CD4-positive, alpha-beta memory T cell (primary cell): ENCODE measurements around the gene MORC3. TPM values are rescaled to one million over a fixed set of nuclear protein-coding genes. Genes with fewer than 3 reads are reported as not detected.
"Not testable (repeated sequence)": the region's sequence is repeated elsewhere in the genome, so short reads cannot be mapped to it uniquely, and the experiment has no call there.

Experiments used
- CTCF ChIA-PET: fragments of 350-600 bp; sonication (Branson Sonifier 250); formaldehyde crosslinking; loops from one replicate; lab custom pipeline; 2021; ENCODE audit warnings: inconsistent platforms; ENCODE audit not compliant: partially characterized antibody; lab: Charles Lee
- POLR2A ChIA-PET: fragments of 350-600 bp; sonication (Branson Sonifier 250); formaldehyde crosslinking; loops from one replicate; lab custom pipeline; 2021; ENCODE audit not compliant: partially characterized antibody; lab: Charles Lee
- DNase-seq, 5 donors: peaks; one replicate each; pipeline versions ENCODE4 v3.0.0 to v3.0.0-alpha.2; 2020 to 2022; ENCODE audit warnings: mixed read lengths in 1 of 5
- H3K27ac ChIP-seq: one replicate; pipeline ENCODE4 v1.7.0; 2013; ENCODE audit warnings: low read depth, low read length
- H3K27me3 ChIP-seq: 2 replicates; pipeline ENCODE4 v1.7.0; 2013; ENCODE audit warnings: mild to moderate bottlenecking, low read length, moderate library complexity; ENCODE audit not compliant: insufficient read depth
- H3K36me3 ChIP-seq: 2 replicates; pipeline ENCODE4 v1.7.0; 2013; ENCODE audit warnings: mild to moderate bottlenecking, low read length, moderate library complexity; ENCODE audit not compliant: insufficient read depth
- H3K4me1 ChIP-seq: 2 replicates; pipeline ENCODE4 v1.7.0; 2013; ENCODE audit warnings: mild to moderate bottlenecking, low read length, moderate library complexity; ENCODE audit not compliant: insufficient read depth
- H3K4me3 ChIP-seq, 2 donors: one replicate each; pipeline ENCODE4 v1.7.0; 2013; ENCODE audit warnings: low read length in 2 of 2, mild to moderate bottlenecking in 1 of 2
- H3K9me3 ChIP-seq, 2 donors: one replicate each; pipeline ENCODE4 v1.7.0; 2013; ENCODE audit warnings: low read length in 2 of 2, control low read depth in 1 of 2; ENCODE audit not compliant: control insufficient read depth in 1 of 2
- H3K27ac Mint-ChIP-seq, 7 donors: one replicate each; pipeline ENCODE4 v1.8.0; 2020 to 2021; ENCODE audit warnings: mixed read lengths in 7 of 7, mild to moderate bottlenecking in 6 of 7, inconsistent platforms in 3 of 7, moderate library complexity in 3 of 7
- H3K27me3 Mint-ChIP-seq, 2 donors: one replicate each; pipeline ENCODE4 v1.8.0; 2020 to 2021; ENCODE audit warnings: mixed read lengths in 2 of 2
- H3K36me3 Mint-ChIP-seq, 2 donors: one replicate each; pipeline ENCODE4 v1.8.0; 2020 to 2021; ENCODE audit warnings: mixed read lengths in 2 of 2, inconsistent platforms in 1 of 2, mild to moderate bottlenecking in 1 of 2
- H3K4me1 Mint-ChIP-seq, 4 donors: one replicate each; pipeline ENCODE4 v1.8.0; 2020 to 2021; ENCODE audit warnings: mixed read lengths in 4 of 4, mild to moderate bottlenecking in 1 of 4
- H3K4me3 Mint-ChIP-seq, 8 donors: one replicate each; pipeline ENCODE4 v1.8.0; 2020 to 2021; ENCODE audit warnings: mixed read lengths in 8 of 8, mild to moderate bottlenecking in 7 of 8, moderate library complexity in 6 of 8, inconsistent platforms in 3 of 8
- H3K9me3 Mint-ChIP-seq, 8 donors: one replicate each; pipeline ENCODE4 v1.8.0; 2020 to 2021; ENCODE audit warnings: mixed read lengths in 8 of 8, mild to moderate bottlenecking in 5 of 8, inconsistent platforms in 3 of 8, moderate library complexity in 1 of 8
- intact Hi-C: fragments of 100-400 bp; cut with micrococcal nuclease; formaldehyde crosslinking; loops from one replicate; pipeline ENCODE4 v1.15.1; 2023
- polyA plus RNA-seq, 2 donors: library from polyadenylated mRNA; unstranded; fragments of 300-500 nt; fragmentation: Illumina TruSeq; gene quantifications; one replicate each; pipeline ENCODE4 v1.2.3, GENCODE V29; 2021
- total RNA-seq, 2 experiments: library from RNA; stranded (reverse); gene quantifications; one replicate each; pipeline ENCODE4 v1.2.3, GENCODE V29; 2021

MORC3 gene
- total and polyA plus RNA-seq, 4 experiments from 2014 or later: 31.8 to 108 (median 75.2) TPM

GRCh38 chr21:36396325-36396724 is 76.3 kb downstream of the MORC3 start:
- ChIA-PET CTCF (interaction anchor here (0.7 kb wide), 2 partner anchors 173 to 1601 kb away, joined by 3 read pairs; no protein-coding TSS in a partner anchor), POLR2A (interaction anchor here (0.7 kb wide), 1 partner anchor 178 kb away, joined by 3 read pairs; no protein-coding TSS in a partner anchor)
- DNase-seq: no peak
- intact Hi-C loops: no loop called here
- Mint-ChIP-seq H3K27ac (no peak overlapping the region), H3K4me1 (peaks cover 0 to 3% (median 0%) of the 10 kb centered on the region in 4 donors), H3K4me3 (no peak overlapping the region), H3K27me3 (no peaks in the 10 kb centered on the region), H3K36me3 (peaks cover 21 to 25% of the 10 kb centered on the region in 2 donors), H3K9me3 (peaks cover 0 to 4% (median 0%) of the 10 kb centered on the region in 8 donors)
- H3K4me3 ChIP-seq: no peak overlapping the region
- no peaks in the 10 kb centered on the region for H3K36me3 ChIP-seq
- H3K27ac ChIP-seq: no peak overlapping the region
- H3K9me3 ChIP-seq: no peaks in the 10 kb centered on the region
- no peaks in the 10 kb centered on the region for H3K27me3 ChIP-seq
- no peaks in the 10 kb centered on the region for H3K4me1 ChIP-seq

- intact Hi-C loops: no loop called here
- H3K36me3 ChIP-seq: no peaks in the 10 kb centered on the region
- no peaks in the 10 kb centered on the region for H3K9me3 ChIP-seq
- Mint-ChIP-seq H3K9me3 (peaks cover 0 to 3% (median 0%) of the 10 kb centered on the region in 8 donors), H3K27me3 (no peaks in the 10 kb centered on the region), H3K4me1 (peaks cover 0 to 3% (median 0%) of the 10 kb centered on the region in 4 donors), H3K4me3 (no peak overlapping the region), H3K36me3 (peaks cover 19 to 22% of the 10 kb centered on the region in 2 donors), H3K27ac (peak overlapping the region in 1 of 7 donors; percentile 37)
- ChIA-PET POLR2A (no interaction called here), CTCF (interaction anchor here (0.7 kb wide), 1 partner anchor 174 kb away, joined by 3 read pairs; no protein-coding TSS in a partner anchor)
- no peak overlapping the region for H3K27ac ChIP-seq
- no peak for DNase-seq
- H3K4me1 ChIP-seq: no peaks in the 10 kb centered on the region
- no peak overlapping the region for H3K4me3 ChIP-seq
- H3K27me3 ChIP-seq: no peaks in the 10 kb centered on the region
These were observed 77.0 kb downstream of the MORC3 start for GRCh38 chr21:36396971-36397370.

- H3K36me3 ChIP-seq: no peaks in the 10 kb centered on the region
- no peak overlapping the region for H3K4me3 ChIP-seq
- Mint-ChIP-seq H3K4me1 (peaks cover 0 to 3% (median 0%) of the 10 kb centered on the region in 4 donors), H3K27me3 (no peaks in the 10 kb centered on the region), H3K4me3 (no peak overlapping the region), H3K9me3 (peaks cover 0 to 3% (median 0%) of the 10 kb centered on the region in 8 donors), H3K36me3 (peaks cover 17 to 28% of the 10 kb centered on the region in 2 donors), H3K27ac (no peak overlapping the region)
- no peak overlapping the region for H3K27ac ChIP-seq
- ChIA-PET POLR2A (no interaction called here), CTCF (no interaction called here)
- intact Hi-C loops: no loop called here
- no peaks in the 10 kb centered on the region for H3K4me1 ChIP-seq
- H3K9me3 ChIP-seq: no peaks in the 10 kb centered on the region
- no peaks in the 10 kb centered on the region for H3K27me3 ChIP-seq
- no peak for DNase-seq
These were observed 77.6 kb downstream of the MORC3 start for GRCh38 chr21:36397606-36398005.

GRCh38 chr21:36399736-36400135 is 79.7 kb downstream of the MORC3 start:
- H3K9me3 ChIP-seq, H3K27me3 ChIP-seq, H3K4me1 Mint-ChIP-seq, POLR2A ChIA-PET, H3K4me3 Mint-ChIP-seq, H3K4me3 ChIP-seq, H3K27me3 Mint-ChIP-seq, H3K27ac Mint-ChIP-seq, H3K9me3 Mint-ChIP-seq, DNase-seq, CTCF ChIA-PET, H3K4me1 ChIP-seq, intact Hi-C loops, H3K36me3 ChIP-seq, H3K27ac ChIP-seq: not testable (repeated sequence)
- H3K36me3 Mint-ChIP-seq: peaks cover 21 to 28% of the 10 kb centered on the region in 2 donors

- intact Hi-C loops: no loop called here
- ChIA-PET CTCF (no interaction called here), POLR2A (no interaction called here)
- Mint-ChIP-seq H3K27me3 (no peaks in the 10 kb centered on the region), H3K4me3 (no peak overlapping the region), H3K4me1 (peaks cover 0 to 3% (median 0%) of the 10 kb centered on the region in 4 donors), H3K36me3 (peaks cover 21 to 23% of the 10 kb centered on the region in 2 donors), H3K27ac (peak overlapping the region in 2 of 7 donors; percentile 18 to 32), H3K9me3 (peaks cover 0 to 2% (median 0%) of the 10 kb centered on the region in 8 donors)
- Histone ChIP-seq H3K27me3 (no peaks in the 10 kb centered on the region), H3K27ac (no peak overlapping the region), H3K9me3 (no peaks in the 10 kb centered on the region), H3K4me3 (no peak overlapping the region), H3K4me1 (no peaks in the 10 kb centered on the region), H3K36me3 (no peaks in the 10 kb centered on the region)
- no peak for DNase-seq
These were observed 80.7 kb downstream of the MORC3 start for GRCh38 chr21:36400719-36401118.

GRCh38 chr21:36402339-36402738 is 82.3 kb downstream of the MORC3 start:
- Histone ChIP-seq H3K4me1 (no peaks in the 10 kb centered on the region), H3K4me3 (no peak overlapping the region), H3K27ac (no peak overlapping the region), H3K9me3 (no peaks in the 10 kb centered on the region), H3K36me3 (no peaks in the 10 kb centered on the region), H3K27me3 (no peaks in the 10 kb centered on the region)
- no peaks in the 10 kb centered on the region for H3K4me1 Mint-ChIP-seq
- H3K27me3 Mint-ChIP-seq: no peaks in the 10 kb centered on the region
- H3K27ac Mint-ChIP-seq: peak overlapping the region in 1 of 7 donors; percentile 13
- no peak overlapping the region for H3K4me3 Mint-ChIP-seq
- ChIA-PET POLR2A (no interaction called here), CTCF (no interaction called here)
- DNase-seq: no peak
- H3K36me3 Mint-ChIP-seq: peaks cover 15 to 16% of the 10 kb centered on the region in 2 donors
- H3K9me3 Mint-ChIP-seq: no peaks in the 10 kb centered on the region
- intact Hi-C loops: no loop called here

- H3K27ac Mint-ChIP-seq: peak overlapping the region in 1 of 7 donors; percentile 64
- CTCF ChIA-PET: interaction anchor here (0.7 kb wide), 1 partner anchor 13 kb away, joined by 3 read pairs; no protein-coding TSS in a partner anchor
- H3K27me3 Mint-ChIP-seq: no peaks in the 10 kb centered on the region
- H3K27ac ChIP-seq: no peak overlapping the region
- H3K4me1 Mint-ChIP-seq: no peaks in the 10 kb centered on the region
- no peaks in the 10 kb centered on the region for H3K9me3 Mint-ChIP-seq
- H3K4me1 ChIP-seq: no peaks in the 10 kb centered on the region
- no peaks in the 10 kb centered on the region for H3K36me3 ChIP-seq
- POLR2A ChIA-PET: interaction anchor here (0.7 kb wide), 1 partner anchor 24 kb away, joined by 4 read pairs; no protein-coding TSS in a partner anchor
- H3K9me3 ChIP-seq: no peaks in the 10 kb centered on the region
- no peak overlapping the region for H3K4me3 ChIP-seq
- no peak for DNase-seq
- intact Hi-C loops: no loop called here
- H3K4me3 Mint-ChIP-seq: no peak overlapping the region
- peaks cover 14 to 17% of the 10 kb centered on the region in 2 donors for H3K36me3 Mint-ChIP-seq
- H3K27me3 ChIP-seq: no peaks in the 10 kb centered on the region
These were observed 83.7 kb downstream of the MORC3 start for GRCh38 chr21:36403713-36404112.
